Jurkat, Clone E6-1 (cell line): ENCODE data around the gene CCNYL1.
"Not testable (repeated sequence)": the region's sequence is repeated elsewhere in the genome, so short reads cannot be mapped to it uniquely, and the experiment has no call there.

Experiments used
- DNase-seq: peaks from one replicate; pipeline ENCODE4 v3.0.0-alpha.2; 2011; ENCODE audit warnings: low read depth, low spot score
- H3K4me3 ChIP-seq: 2 replicates; pipeline ENCODE4 v1.5.1; 2011; ENCODE audit warnings: mild to moderate bottlenecking, low read length, control low read depth, moderate library complexity

The CCNYL1 gene

DNA sequence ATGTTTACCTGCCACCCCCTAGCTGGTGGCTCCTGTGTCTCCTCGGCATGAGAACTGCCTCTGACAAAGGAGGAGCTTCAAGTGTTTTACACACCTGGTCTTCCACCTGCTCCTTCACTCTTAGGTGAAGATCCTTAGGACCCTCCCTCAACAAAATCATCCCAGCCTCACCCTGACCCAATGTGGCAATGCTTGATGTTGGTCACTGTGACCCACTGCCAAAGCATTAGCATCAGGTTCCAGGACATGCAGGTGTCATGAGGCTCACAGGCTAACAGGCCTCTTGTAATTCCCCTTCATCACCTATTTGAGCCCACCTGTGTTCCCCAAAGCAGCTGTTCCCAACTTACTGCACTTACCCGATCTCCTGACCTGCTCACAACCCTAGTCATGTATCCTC is 48.5 kb downstream of the CCNYL1 start:
- DNase-seq: no peak
- H3K4me3 ChIP-seq: no peak overlapping the region

DNA sequence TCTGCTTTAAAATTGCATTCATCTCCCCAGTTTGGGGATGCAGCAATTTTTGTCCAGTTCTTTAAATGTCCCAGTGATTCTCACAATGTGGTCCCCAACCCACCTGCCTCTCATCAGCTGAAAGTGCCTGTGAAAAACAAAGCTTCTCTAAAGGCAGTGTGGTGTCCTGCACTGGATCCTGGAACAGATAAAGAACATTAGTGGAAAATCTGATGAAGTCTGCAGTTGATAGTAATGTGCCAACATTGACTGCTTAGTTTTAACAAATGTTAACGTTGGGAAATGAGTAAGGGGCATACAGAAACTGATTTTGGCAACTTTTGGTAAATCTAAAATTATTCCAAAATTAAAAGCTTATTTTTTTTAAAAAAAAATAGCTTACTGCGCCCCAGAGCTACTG is 49.0 kb downstream of the CCNYL1 start:
- no peak for DNase-seq
- H3K4me3 ChIP-seq: no peak overlapping the region

DNA sequence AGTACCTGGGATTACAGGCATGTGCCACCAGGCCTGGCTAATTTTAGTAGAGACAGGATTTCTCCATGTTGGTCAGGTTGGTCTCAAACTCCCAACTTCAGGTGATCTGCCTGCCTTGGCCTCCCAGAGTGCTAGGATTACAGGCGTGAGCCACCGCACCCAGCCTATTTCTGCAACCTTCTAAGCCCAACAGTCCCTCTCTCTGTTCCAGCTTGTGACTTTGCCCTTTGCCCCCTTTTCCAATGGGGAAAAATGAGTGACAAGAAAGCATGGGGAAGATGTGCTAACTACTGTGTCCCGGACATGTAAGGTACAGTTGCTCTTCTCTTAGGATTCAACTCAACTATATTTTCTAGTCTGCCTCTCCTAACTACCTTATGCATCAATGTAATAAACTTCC is 50.0 kb downstream of the CCNYL1 start:
- not testable (repeated sequence) for DNase-seq, H3K4me3 ChIP-seq

DNA sequence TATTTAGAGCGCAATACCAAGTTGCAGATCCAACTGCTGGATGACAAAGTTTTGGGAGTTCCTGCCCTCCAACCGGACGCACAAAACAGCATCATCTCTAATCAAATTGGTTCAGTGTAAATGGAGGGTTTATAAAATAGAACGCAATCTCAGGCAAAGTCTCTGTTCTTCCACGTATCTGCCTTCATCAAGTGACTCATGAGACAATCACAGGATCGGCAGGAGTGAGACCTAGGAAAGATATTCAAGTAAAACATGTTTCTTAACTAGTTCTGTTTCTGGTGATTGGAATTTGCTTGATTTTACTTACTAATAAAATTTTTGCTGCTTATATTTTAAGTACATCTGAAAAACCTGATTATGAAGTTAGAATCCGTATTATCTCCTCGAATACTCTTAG is 50.7 kb downstream of the CCNYL1 start:
- DNase-seq: no peak
- H3K4me3 ChIP-seq: no peak overlapping the region

GRCh38 chr2:207763303-207763917 is 52.0 kb downstream of the CCNYL1 start:
- DNase-seq: no peak

DNA sequence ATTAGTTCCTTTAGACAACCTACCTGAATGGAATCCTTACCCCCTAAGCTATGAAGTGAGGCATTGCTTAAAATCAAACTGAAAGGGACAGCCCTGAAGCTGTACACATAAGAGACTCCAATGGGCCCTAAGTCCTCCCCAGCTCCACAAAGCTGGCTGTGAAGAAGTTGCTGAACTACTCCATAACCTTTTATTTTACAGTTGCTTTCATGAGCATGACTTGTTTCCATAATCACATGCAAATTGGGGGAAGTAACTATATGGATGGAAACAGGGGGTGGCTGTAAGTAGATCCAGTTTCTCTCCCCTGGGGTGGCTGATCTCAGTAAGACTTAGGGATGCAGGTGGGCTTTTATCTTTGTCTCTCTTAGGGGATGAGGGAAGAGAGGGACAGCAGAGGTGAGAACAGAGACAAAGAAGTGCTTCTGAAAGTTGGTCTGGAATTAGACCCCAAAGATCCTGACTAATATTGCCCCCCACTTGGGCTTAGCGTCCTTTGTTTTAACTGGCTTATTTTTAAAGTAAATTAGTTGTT is 52.7 kb downstream of the CCNYL1 start:
- no peak for DNase-seq
- no peak overlapping the region for H3K4me3 ChIP-seq

More at GRCh38 chr2:207763303-207763917, 52.0 kb downstream of the CCNYL1 start:
- H3K4me3 ChIP-seq: no peak overlapping the region

DNA sequence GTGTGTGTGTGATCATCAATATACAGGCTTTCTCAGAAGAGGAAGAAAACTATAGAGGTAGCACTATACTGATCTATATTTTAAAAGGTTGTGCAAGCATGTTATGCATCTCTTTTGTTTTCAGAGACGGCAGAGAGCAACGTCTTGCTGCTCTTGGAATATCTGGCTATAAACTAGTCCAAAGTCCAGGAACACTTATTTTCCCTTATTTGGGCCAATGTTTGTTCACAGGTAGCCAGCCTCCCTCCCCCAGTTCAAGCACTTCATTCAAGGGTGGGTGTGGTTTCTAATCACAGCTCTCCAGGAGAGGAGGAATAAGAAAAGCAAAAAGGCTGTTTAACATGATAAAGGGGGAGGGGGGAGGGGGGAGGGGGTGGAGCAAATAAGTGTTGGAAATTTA is 54.1 kb downstream of the CCNYL1 start:
- no peak for DNase-seq
- H3K4me3 ChIP-seq: no peak overlapping the region

DNA sequence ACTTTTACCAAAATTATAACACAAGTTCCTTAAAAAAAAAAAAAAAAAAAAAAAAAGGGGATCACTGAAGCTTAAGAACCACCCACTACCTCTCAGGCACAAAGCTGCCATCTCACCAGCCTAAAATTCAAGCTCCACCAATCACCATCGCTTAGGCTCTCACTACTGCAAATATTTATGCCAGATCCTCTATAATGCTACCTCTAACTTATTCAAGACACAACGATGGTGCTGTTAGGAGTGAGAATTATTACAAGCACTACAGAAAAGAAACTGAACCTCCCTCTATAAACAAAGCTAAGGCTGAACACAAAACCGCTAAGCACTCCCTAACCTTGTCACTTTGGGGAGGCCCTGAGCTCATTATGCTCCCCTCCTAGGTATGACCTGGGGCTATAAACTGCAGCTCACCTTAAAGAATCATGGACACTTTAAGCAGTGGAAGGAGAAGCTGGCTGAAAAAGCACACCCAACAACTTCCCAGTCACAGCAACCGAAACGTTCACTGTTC is 54.7 kb downstream of the CCNYL1 start:
- DNase-seq: no peak
- H3K4me3 ChIP-seq: no peak overlapping the region

DNA sequence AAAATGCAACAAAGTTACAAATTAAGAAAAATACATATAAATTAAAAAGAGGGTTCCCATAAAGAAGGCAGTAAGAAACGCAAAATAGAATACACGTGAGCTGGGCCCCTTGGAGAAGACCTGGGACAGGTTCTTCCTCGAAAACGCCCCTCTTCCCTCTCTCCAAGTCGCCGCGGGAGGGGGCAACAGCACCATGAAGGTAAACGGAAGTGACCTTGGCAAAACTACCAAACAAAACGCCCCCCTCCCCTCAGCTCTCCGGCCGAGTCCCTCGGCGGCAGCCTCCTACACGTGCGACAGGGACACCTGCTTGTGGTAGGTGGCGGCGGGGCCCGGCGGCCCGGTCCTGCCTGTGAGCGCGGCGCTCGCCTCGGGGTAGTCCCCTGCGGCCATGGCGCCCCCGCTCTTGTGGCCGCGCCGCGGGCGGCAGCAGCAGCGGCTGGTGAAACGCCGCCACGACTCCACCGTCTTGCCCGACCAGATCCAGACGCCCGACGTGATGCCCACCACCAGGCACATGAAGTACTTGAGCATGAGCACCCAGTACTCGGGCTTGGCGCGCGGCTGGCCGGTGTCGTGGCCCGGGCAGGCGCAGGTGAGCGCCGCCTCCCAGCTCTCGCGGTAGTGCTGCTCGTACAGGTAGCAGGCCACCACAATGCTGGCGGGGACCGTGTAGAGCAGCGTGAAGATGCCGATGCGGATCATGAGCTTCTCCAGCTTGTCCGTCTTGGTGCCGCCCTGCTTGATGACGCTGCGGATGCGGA is 55.4 kb downstream of the CCNYL1 start:
- no peak overlapping the region for H3K4me3 ChIP-seq
- no peak for DNase-seq

DNA sequence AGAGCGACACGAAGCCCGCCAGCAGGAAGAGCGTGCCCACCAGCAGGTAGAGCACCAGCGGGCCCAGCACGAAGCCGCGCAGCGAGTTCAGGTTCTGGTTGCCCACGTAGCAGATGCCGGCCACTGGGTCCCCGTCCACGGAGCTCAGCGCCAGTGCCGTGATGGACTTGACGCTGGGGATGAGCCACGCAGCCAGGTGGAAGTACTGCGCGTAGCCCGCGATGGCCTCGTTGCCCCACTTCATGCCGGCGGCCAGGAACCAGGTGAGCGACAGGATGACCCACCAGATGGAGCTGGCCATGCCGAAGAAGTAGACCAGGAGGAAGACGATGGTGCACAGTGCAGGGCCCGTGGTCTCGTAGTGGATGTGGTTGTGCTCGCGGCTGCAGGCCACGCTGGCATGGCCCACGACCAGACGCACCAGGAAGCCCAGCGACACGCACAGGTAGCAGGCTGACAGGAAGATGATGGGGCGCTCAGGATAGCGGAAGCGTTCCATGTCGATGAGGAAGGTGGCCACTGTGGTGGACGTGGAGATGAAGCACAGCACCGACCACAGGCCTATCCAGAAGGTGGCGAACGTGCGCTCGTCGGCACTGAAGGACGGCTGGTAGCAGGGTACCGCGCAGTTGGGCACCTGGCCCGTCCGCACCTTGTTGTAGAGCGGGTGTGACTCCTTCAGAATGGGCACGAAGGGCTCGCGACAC is 56.2 kb downstream of the CCNYL1 start:
- H3K4me3 ChIP-seq: no peak overlapping the region
- DNase-seq: no peak

DNA sequence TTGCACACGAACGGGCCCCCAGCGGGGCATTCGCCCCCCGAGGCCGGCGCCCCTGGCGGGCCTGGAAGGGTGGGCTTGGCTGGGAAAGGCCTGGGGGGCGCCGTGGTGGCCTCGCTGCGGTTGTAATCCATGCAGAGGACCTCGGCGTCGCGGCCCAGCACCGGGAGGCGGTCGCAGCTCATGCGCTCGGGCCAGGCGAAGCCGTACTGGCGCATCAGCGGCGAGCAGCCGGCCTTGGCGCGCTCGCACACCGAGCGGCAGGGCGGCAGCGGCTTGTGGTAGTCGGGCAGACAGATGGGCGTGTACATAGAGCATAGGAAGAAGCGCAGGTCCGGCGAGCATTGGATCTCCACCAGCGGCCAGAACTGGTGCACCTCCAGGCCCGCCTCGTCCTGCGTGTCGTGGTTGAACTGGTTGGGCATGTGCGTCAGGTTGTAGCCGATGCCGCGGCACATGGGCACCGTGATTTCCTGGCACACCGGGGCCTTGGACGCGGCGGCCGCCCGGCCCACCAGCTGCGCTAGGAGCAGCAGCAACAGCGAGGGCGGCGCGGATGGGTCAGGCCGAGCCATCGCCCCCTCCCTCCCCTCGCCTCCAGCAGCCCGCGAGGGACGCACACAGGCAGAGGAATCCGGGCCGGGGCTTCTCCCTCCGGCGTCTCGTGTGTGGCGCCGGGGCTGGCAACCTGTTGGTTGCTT is 56.9 kb downstream of the CCNYL1 start:
- peak overlapping the region; percentile 57 for H3K4me3 ChIP-seq
- no peak for DNase-seq

DNA sequence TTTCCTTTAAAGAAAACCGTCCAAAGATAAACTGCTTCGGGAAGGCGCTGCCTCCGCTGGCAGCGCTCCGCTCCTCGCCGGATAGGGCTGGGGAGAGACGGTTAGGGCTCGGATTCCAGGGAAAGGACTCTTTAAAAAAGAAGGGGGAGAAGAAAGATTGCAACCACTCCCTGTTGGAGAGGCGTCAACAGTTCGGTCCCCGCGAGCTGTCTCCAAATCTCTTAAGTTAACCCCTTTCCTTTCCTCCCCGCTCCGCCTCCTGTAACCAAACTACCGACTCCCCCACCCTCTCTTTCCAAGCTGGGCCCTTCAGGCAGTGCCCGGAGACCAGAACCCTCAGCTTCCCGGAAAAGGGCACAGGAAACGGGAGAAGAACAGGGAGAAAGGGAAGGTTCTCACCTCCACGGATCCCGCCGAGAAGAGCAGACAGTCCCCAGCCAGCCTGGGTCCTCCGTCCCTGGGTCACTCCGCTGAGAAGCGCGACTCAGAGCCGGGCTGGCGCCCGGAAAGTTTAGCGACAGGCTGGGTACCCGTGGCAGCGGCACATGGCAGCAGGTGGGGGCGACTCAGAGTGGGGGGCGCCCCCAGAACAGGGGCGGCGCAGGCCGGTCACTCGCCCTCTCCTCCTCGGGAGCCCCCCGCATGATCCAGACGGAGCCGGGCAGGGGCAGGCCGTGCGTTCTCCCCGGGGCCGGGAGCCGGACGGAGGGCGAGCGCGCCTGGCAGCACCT is 57.6 kb downstream of the CCNYL1 start:
- no peak for DNase-seq
- peak overlapping the region; percentile 57 for H3K4me3 ChIP-seq

DNA sequence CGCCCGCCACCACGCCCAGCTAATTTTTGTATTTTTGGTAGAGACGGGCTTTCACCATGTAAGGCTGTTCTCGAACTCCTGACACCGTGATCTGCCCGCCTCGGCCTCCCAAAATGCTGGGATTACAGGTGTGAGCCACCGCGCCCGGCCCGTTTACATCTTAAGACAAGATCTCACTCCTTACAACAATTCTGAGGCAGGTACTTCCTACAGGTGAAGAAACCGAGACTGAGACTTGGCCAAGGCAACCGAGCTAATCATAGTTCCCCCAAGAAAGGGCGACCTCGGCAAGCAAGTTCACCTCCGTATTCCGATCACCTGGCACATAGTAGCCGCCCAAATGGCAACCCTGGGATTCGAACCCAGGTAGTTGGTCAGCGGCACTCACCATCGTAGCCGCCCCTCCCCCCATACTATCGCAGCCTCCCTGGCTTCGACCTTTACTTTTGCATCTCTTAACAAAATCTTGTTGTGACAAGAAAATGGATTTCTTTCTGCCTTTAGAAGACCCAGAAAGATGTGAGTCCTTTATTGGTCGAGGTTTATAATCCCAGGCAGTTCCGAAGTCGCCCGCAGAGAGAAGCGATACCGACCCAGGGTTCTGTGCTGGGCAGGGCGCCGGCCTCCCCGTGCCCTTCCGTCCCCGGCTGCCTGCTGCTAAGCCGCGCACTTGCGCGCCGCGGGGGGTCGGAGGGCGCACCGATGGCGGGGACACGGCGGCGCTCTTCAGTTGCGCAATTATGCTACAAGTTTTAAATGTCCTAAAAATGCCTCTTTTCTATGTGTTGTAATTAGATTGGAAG is 59.4 kb downstream of the CCNYL1 start:
- no peak for DNase-seq
- H3K4me3 ChIP-seq: no peak overlapping the region

- H3K4me3 ChIP-seq: no peak overlapping the region
- no peak for DNase-seq
Measured at GRCh38 chr2:207771421-207771820, 60.0 kb downstream of the CCNYL1 start.

DNA sequence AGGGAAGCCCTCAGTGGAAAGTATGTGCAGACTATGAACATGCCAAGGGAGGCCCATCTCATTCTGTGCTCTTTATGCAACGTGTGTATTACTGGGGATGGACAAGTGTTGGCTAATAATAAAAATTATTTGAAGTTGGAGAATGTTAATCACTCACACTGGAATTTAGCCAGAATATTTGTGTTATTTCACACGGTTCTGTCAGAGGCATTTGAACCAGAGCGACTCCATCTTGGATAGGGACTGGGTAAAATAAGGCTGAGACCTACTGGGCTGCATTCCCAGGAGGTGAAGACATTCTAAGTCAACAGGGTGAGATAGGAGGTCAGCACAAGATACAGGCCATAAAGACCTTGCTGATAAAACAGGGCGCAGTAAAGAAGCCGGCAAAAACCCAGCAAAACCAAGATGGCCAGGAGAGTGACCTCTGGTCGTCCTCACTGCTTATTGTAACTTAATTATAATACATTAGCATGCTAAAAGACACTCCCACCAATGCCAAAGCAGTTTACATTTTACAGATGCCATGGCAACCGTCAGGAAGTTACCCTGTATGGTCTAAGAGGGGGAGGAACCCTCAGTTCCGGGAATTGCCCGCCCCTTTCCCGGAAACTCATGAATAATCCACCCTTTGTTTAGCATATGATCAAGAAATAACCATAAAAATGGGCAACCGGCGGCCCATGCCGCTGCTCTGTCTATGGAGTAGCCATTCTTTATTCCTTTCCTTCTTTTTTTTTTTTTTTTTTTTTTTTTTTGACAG is 60.8 kb downstream of the CCNYL1 start:
- no peak for DNase-seq
- H3K4me3 ChIP-seq: no peak overlapping the region

DNA sequence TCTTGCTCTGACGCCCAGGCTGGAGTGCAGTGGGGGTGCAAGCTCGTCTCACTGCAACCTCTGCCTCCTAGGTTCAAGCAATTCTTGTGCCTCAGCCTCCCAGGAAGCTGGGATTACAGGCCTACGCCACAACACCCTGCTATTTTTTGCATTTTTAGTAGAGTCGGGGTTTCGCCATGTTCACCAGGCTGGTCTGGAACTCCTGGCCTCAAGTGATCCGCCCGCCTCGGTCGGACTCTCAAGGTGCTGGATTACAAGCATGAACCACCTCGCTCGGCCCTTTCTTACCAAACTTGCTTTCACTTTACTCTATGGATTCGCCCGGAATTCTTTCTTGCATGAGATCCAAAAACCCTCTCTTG is 61.4 kb downstream of the CCNYL1 start:
- H3K4me3 ChIP-seq: no peak overlapping the region
- DNase-seq: no peak

GRCh38 chr2:207775473-207775872 is 64.0 kb downstream of the CCNYL1 start:
- H3K4me3 ChIP-seq: no peak overlapping the region
- DNase-seq: no peak
